ENCODE results near the gene DCAF11.

DNA sequence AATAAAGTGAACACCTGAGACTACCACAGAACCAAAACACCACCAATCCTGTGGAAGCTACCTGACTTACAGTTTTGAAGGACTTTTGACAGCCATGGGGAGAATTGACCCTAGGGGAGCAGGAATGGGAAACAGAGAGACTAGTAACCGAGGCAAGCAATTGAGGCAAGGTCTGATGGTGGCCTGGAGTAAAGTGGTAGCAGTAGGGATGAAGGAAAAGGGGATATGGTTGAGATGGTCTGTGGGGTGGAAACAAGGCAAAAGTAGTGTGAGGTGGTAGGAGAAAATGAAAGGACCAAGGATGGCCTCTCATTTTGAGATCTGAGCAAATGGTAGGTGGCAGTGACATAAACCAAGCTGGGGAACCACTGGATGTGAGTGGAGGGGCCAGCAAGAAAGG lies 42.3 kb downstream of the DCAF11 start:
- TF ChIP-seq, protein P1, sequence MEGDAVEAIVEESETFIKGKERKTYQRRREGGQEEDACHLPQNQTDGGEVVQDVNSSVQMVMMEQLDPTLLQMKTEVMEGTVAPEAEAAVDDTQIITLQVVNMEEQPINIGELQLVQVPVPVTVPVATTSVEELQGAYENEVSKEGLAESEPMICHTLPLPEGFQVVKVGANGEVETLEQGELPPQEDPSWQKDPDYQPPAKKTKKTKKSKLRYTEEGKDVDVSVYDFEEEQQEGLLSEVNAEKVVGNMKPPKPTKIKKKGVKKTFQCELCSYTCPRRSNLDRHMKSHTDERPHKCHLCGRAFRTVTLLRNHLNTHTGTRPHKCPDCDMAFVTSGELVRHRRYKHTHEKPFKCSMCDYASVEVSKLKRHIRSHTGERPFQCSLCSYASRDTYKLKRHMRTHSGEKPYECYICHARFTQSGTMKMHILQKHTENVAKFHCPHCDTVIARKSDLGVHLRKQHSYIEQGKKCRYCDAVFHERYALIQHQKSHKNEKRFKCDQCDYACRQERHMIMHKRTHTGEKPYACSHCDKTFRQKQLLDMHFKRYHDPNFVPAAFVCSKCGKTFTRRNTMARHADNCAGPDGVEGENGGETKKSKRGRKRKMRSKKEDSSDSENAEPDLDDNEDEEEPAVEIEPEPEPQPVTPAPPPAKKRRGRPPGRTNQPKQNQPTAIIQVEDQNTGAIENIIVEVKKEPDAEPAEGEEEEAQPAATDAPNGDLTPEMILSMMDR (conservative IDR thresholded peaks at IDR 0.05): no peak
- TF ChIP-seq EZH2 (IDR thresholded peaks at IDR 0.05; ENCODE audit: low read depth): no peak

All from PC-9 (cell line).